Retinal pigment epithelial cell (primary cell): ENCODE results near the gene RNGTT.

Experiments
- DNase-seq: peaks from one replicate; pipeline ENCODE4 v3.0.0-alpha.2; 2010; ENCODE audit warnings: low read depth
- H3K4me3 ChIP-seq: 2 replicates; pipeline ENCODE4 v1.5.1; 2011; ENCODE audit warnings: mild to moderate bottlenecking, low read length, control low read depth, moderate library complexity
- TF ChIP-seq, protein P1 (sequence below): conservative IDR thresholded peaks from 2 replicates; pipeline ENCODE4 v1.5.1; 2011; ENCODE audit warnings: low read depth, low read length, control low read depth, inconsistent platforms

Gene RNGTT

GRCh38 chr6:88629838-88630494 is 333.5 kb downstream of the RNGTT start:
- TF ChIP-seq, protein P1, sequence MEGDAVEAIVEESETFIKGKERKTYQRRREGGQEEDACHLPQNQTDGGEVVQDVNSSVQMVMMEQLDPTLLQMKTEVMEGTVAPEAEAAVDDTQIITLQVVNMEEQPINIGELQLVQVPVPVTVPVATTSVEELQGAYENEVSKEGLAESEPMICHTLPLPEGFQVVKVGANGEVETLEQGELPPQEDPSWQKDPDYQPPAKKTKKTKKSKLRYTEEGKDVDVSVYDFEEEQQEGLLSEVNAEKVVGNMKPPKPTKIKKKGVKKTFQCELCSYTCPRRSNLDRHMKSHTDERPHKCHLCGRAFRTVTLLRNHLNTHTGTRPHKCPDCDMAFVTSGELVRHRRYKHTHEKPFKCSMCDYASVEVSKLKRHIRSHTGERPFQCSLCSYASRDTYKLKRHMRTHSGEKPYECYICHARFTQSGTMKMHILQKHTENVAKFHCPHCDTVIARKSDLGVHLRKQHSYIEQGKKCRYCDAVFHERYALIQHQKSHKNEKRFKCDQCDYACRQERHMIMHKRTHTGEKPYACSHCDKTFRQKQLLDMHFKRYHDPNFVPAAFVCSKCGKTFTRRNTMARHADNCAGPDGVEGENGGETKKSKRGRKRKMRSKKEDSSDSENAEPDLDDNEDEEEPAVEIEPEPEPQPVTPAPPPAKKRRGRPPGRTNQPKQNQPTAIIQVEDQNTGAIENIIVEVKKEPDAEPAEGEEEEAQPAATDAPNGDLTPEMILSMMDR, result peak; percentile 43
- DNase-seq, result peak; percentile 33
- H3K4me3 ChIP-seq, result no peak overlapping the region

GRCh38 chr6:88626460-88626859 is 337.0 kb downstream of the RNGTT start:
- no peak for DNase-seq
- no peak overlapping the region for H3K4me3 ChIP-seq
- TF ChIP-seq, protein P1, result no peak

DNA sequence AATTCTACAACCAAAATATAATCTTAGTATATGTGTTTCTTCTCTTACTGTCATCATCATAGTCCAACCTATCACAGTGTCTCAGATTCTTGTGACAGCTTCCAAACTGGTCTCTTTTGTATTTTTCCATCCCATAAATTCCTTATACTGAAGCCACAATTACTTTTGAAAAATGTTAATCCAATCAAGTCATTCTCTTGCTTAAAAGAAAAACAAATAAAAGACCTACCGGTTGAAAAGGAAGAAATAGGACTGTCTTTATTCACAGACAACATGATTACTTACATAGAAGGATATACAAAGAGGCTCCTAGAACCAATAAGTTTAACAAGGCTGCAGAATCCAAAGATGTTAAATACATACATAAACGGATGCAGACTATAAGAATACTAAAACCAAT is 339.9 kb downstream of the RNGTT start:
- TF ChIP-seq, protein P1, result no peak
- no peak for DNase-seq
- no peak overlapping the region for H3K4me3 ChIP-seq

DNA sequence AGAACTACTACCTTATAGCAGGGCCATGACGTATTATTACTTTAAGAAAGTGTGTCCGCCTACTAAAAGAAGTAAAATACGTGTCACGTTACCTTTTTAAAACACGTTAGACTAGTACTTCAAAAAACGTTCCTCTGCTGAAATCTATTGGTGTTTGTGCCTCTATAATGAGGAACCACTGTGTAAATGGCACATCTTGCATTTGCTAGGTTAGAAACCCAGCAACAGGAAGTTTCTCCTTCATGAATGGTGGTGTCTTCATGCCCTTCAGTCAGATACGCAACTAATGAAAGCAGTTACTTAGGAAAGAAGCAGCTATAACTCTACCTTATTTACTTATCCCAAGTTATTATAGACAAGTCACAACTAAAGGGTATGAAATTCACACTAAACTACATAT is 343.5 kb downstream of the RNGTT start:
- DNase-seq, result no peak
- TF ChIP-seq, protein P1, result no peak
- no peak overlapping the region for H3K4me3 ChIP-seq

- no peak overlapping the region for H3K4me3 ChIP-seq
- TF ChIP-seq, protein P1, result no peak
- no peak for DNase-seq
Measured at GRCh38 chr6:88616380-88616779, 347.0 kb downstream of the RNGTT start.

DNA sequence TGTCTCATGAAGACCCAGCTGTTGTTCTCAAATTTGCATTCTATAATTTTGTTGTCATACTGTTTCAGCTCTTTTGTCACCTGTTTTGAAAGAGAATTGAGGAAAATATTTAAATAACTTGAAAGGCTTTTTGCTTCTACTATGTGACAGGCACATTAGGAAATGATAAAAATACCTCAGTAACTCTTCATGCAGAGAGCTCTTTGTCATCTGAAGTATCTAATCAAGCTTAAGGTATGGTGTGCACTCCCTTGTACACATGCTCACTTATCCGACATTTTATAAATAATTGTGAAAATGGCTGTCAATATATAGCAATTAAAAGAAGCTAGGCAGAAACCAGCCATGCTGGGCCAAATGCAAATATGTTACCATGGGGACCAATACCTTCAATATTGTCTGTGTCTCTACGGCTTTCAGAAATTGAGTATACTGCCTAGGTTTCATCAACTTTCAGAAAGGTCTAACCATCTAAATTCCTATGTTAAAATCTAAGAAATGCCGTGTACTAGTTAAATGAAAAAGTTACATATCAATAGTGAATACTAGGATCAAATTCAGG is 349.0 kb downstream of the RNGTT start:
- DNase-seq, result no peak
- no peak overlapping the region for H3K4me3 ChIP-seq
- TF ChIP-seq, protein P1, result no peak

GRCh38 chr6:88612631-88613030 is 350.8 kb downstream of the RNGTT start:
- DNase-seq, result no peak
- TF ChIP-seq, protein P1, result no peak
- no peak overlapping the region for H3K4me3 ChIP-seq
